Jurkat, Clone E6-1 (cell line): Measurements from ENCODE around the gene KIRREL3.

Experiments
- DNase-seq: peaks from one replicate; pipeline ENCODE4 v3.0.0-alpha.2; 2011; ENCODE audit warnings: low read depth, low spot score
- H3K4me3 ChIP-seq: 2 replicates; pipeline ENCODE4 v1.5.1; 2011; ENCODE audit warnings: mild to moderate bottlenecking, low read length, control low read depth, moderate library complexity

The KIRREL3 gene

GRCh38 chr11:126680131-126680530 is 320.4 kb downstream of the KIRREL3 start:
- no peak overlapping the region for H3K4me3 ChIP-seq
- DNase-seq = no peak

GRCh38 chr11:126679033-126679432 is 321.5 kb downstream of the KIRREL3 start:
- no peak overlapping the region for H3K4me3 ChIP-seq
- no peak for DNase-seq

GRCh38 chr11:126676536-126676935 is 324.0 kb downstream of the KIRREL3 start:
- no peak for DNase-seq
- no peak overlapping the region for H3K4me3 ChIP-seq

GRCh38 chr11:126673319-126673718 is 327.3 kb downstream of the KIRREL3 start:
- H3K4me3 ChIP-seq = no peak overlapping the region
- DNase-seq = no peak

GRCh38 chr11:126669416-126669815 is 331.2 kb downstream of the KIRREL3 start:
- H3K4me3 ChIP-seq = no peak overlapping the region
- DNase-seq = no peak

GRCh38 chr11:126664643-126665042 is 335.9 kb downstream of the KIRREL3 start:
- no peak overlapping the region for H3K4me3 ChIP-seq
- no peak for DNase-seq

- DNase-seq = no peak
- H3K4me3 ChIP-seq = no peak overlapping the region
These were observed 336.6 kb downstream of the KIRREL3 start for GRCh38 chr11:126663749-126664592.

GRCh38 chr11:126662035-126662790 is 338.4 kb downstream of the KIRREL3 start:
- no peak overlapping the region for H3K4me3 ChIP-seq
- no peak for DNase-seq

- no peak for DNase-seq
- H3K4me3 ChIP-seq = no peak overlapping the region
These were observed 339.7 kb downstream of the KIRREL3 start for GRCh38 chr11:126660761-126661425.

GRCh38 chr11:126660321-126660720 is 340.2 kb downstream of the KIRREL3 start:
- no peak for DNase-seq

GRCh38 chr11:126658306-126659056 is 342.1 kb downstream of the KIRREL3 start:
- no peak overlapping the region for H3K4me3 ChIP-seq
- DNase-seq = no peak

More at GRCh38 chr11:126660321-126660720, 340.2 kb downstream of the KIRREL3 start:
- H3K4me3 ChIP-seq = no peak overlapping the region

GRCh38 chr11:126655807-126656128 is 344.8 kb downstream of the KIRREL3 start:
- H3K4me3 ChIP-seq = no peak overlapping the region
- no peak for DNase-seq

- no peak overlapping the region for H3K4me3 ChIP-seq
- DNase-seq = no peak
These were observed 345.4 kb downstream of the KIRREL3 start for GRCh38 chr11:126654886-126655806.

GRCh38 chr11:126653040-126653439 is 347.5 kb downstream of the KIRREL3 start:
- no peak for DNase-seq
- H3K4me3 ChIP-seq = no peak overlapping the region

GRCh38 chr11:126647735-126648134 is 352.8 kb downstream of the KIRREL3 start:
- DNase-seq = no peak

GRCh38 chr11:126646701-126647557 is 353.6 kb downstream of the KIRREL3 start:
- no peak for DNase-seq
- no peak overlapping the region for H3K4me3 ChIP-seq

More at GRCh38 chr11:126647735-126648134, 352.8 kb downstream of the KIRREL3 start:
- no peak overlapping the region for H3K4me3 ChIP-seq

GRCh38 chr11:126645186-126645585 is 355.4 kb downstream of the KIRREL3 start:
- no peak overlapping the region for H3K4me3 ChIP-seq
- no peak for DNase-seq
